Activated naive CD8-positive, alpha-beta T cell (primary cell): ENCODE data around the gene METTL6.

Experiments used
- H3K27ac Mint-ChIP-seq: one replicate; pipeline ENCODE4 v1.8.0; 2021; ENCODE audit warnings: mixed read lengths
- H3K27me3 Mint-ChIP-seq: one replicate; pipeline ENCODE4 v1.8.0; 2021; ENCODE audit warnings: mixed read lengths
- H3K36me3 Mint-ChIP-seq: one replicate; pipeline ENCODE4 v1.8.0; 2021; ENCODE audit warnings: mixed read lengths
- H3K4me1 Mint-ChIP-seq: one replicate; pipeline ENCODE4 v1.8.0; 2021; ENCODE audit warnings: low read depth, mixed read lengths
- H3K4me3 Mint-ChIP-seq: one replicate; pipeline ENCODE4 v1.8.0; 2021; ENCODE audit warnings: mild to moderate bottlenecking, mixed read lengths
- H3K9me3 Mint-ChIP-seq: one replicate; pipeline ENCODE4 v1.8.0; 2021; ENCODE audit warnings: low read depth, mixed read lengths

Gene METTL6

GRCh38 chr3:15454965-15455364, 27.6 kb upstream of the METTL6 start:
- peaks cover 4% of the 10 kb centered on the region for H3K9me3 Mint-ChIP-seq
- no peaks in the 10 kb centered on the region for H3K4me1 Mint-ChIP-seq
- H3K27me3 Mint-ChIP-seq, result no peaks in the 10 kb centered on the region
- peaks cover 9% of the 10 kb centered on the region for H3K36me3 Mint-ChIP-seq
- no peak overlapping the region for H3K4me3 Mint-ChIP-seq
- H3K27ac Mint-ChIP-seq, result no peak overlapping the region

GRCh38 chr3:15453991-15454625, 26.8 kb upstream of the METTL6 start:
- H3K4me1 Mint-ChIP-seq, result no peaks in the 10 kb centered on the region
- H3K36me3 Mint-ChIP-seq, result peaks cover 9% of the 10 kb centered on the region
- no peaks in the 10 kb centered on the region for H3K27me3 Mint-ChIP-seq
- H3K9me3 Mint-ChIP-seq, result peaks cover 4% of the 10 kb centered on the region
- H3K4me3 Mint-ChIP-seq, result no peak overlapping the region
- H3K27ac Mint-ChIP-seq, result no peak overlapping the region

GRCh38 chr3:15453501-15453900, 26.2 kb upstream of the METTL6 start:
- no peak overlapping the region for H3K27ac Mint-ChIP-seq
- H3K9me3 Mint-ChIP-seq, result peaks cover 4% of the 10 kb centered on the region
- no peaks in the 10 kb centered on the region for H3K4me1 Mint-ChIP-seq
- H3K4me3 Mint-ChIP-seq, result no peak overlapping the region
- peaks cover 9% of the 10 kb centered on the region for H3K36me3 Mint-ChIP-seq
- H3K27me3 Mint-ChIP-seq, result no peaks in the 10 kb centered on the region

GRCh38 chr3:15452961-15453360, 25.6 kb upstream of the METTL6 start:
- H3K36me3 Mint-ChIP-seq, result peaks cover 5% of the 10 kb centered on the region
- no peak overlapping the region for H3K27ac Mint-ChIP-seq
- H3K9me3 Mint-ChIP-seq, result no peaks in the 10 kb centered on the region
- H3K4me1 Mint-ChIP-seq, result no peaks in the 10 kb centered on the region
- H3K27me3 Mint-ChIP-seq, result no peaks in the 10 kb centered on the region
- H3K4me3 Mint-ChIP-seq, result no peak overlapping the region

- no peaks in the 10 kb centered on the region for H3K27me3 Mint-ChIP-seq
- H3K27ac Mint-ChIP-seq, result no peak overlapping the region
- no peaks in the 10 kb centered on the region for H3K4me1 Mint-ChIP-seq
- peaks cover 5% of the 10 kb centered on the region for H3K36me3 Mint-ChIP-seq
- no peaks in the 10 kb centered on the region for H3K9me3 Mint-ChIP-seq
- no peak overlapping the region for H3K4me3 Mint-ChIP-seq
These were observed 24.8 kb upstream of the METTL6 start for GRCh38 chr3:15452156-15452555.

GRCh38 chr3:15451216-15452113, 24.1 kb upstream of the METTL6 start:
- H3K4me3 Mint-ChIP-seq, result no peak overlapping the region
- H3K9me3 Mint-ChIP-seq, result no peaks in the 10 kb centered on the region
- H3K27ac Mint-ChIP-seq, result no peak overlapping the region
- H3K36me3 Mint-ChIP-seq, result peaks cover 5% of the 10 kb centered on the region
- H3K4me1 Mint-ChIP-seq, result no peaks in the 10 kb centered on the region
- H3K27me3 Mint-ChIP-seq, result no peaks in the 10 kb centered on the region

- no peak overlapping the region for H3K27ac Mint-ChIP-seq
- H3K4me3 Mint-ChIP-seq, result no peak overlapping the region
- H3K27me3 Mint-ChIP-seq, result no peaks in the 10 kb centered on the region
- H3K9me3 Mint-ChIP-seq, result no peaks in the 10 kb centered on the region
- no peaks in the 10 kb centered on the region for H3K4me1 Mint-ChIP-seq
- H3K36me3 Mint-ChIP-seq, result peaks cover 5% of the 10 kb centered on the region
These were observed 23.3 kb upstream of the METTL6 start for GRCh38 chr3:15450438-15451215.

- Mint-ChIP-seq H3K4me3 (no peak overlapping the region), H3K4me1 (no peaks in the 10 kb centered on the region), H3K9me3 (no peaks in the 10 kb centered on the region), H3K27me3 (no peaks in the 10 kb centered on the region), H3K36me3 (peaks cover 5% of the 10 kb centered on the region), H3K27ac (no peak overlapping the region)
These were observed 22.3 kb upstream of the METTL6 start for GRCh38 chr3:15449489-15450224.

- Mint-ChIP-seq H3K27ac (no peak overlapping the region), H3K36me3 (peaks cover 6% of the 10 kb centered on the region), H3K9me3 (no peaks in the 10 kb centered on the region), H3K4me3 (no peak overlapping the region), H3K4me1 (peaks cover 3% of the 10 kb centered on the region), H3K27me3 (no peaks in the 10 kb centered on the region)
These were observed 16.6 kb upstream of the METTL6 start for GRCh38 chr3:15443826-15444524.

GRCh38 chr3:15440891-15441290, 13.5 kb upstream of the METTL6 start:
- H3K4me1 Mint-ChIP-seq, result peaks cover 3% of the 10 kb centered on the region
- H3K4me3 Mint-ChIP-seq, result no peak overlapping the region
- no peaks in the 10 kb centered on the region for H3K9me3 Mint-ChIP-seq
- no peak overlapping the region for H3K27ac Mint-ChIP-seq
- peaks cover 8% of the 10 kb centered on the region for H3K36me3 Mint-ChIP-seq
- H3K27me3 Mint-ChIP-seq, result no peaks in the 10 kb centered on the region

- no peaks in the 10 kb centered on the region for H3K27me3 Mint-ChIP-seq
- H3K4me1 Mint-ChIP-seq, result peaks cover 7% of the 10 kb centered on the region
- no peak overlapping the region for H3K4me3 Mint-ChIP-seq
- no peaks in the 10 kb centered on the region for H3K9me3 Mint-ChIP-seq
- H3K27ac Mint-ChIP-seq, result no peak overlapping the region
- H3K36me3 Mint-ChIP-seq, result peaks cover 8% of the 10 kb centered on the region
These were observed 12.1 kb upstream of the METTL6 start for GRCh38 chr3:15439476-15439875.

- Mint-ChIP-seq H3K36me3 (peaks cover 8% of the 10 kb centered on the region), H3K4me3 (no peak overlapping the region), H3K4me1 (peaks cover 7% of the 10 kb centered on the region), H3K9me3 (no peaks in the 10 kb centered on the region), H3K27me3 (no peaks in the 10 kb centered on the region), H3K27ac (no peak overlapping the region)
These were observed 11.6 kb upstream of the METTL6 start for GRCh38 chr3:15438983-15439382.

- Mint-ChIP-seq H3K4me3 (no peak overlapping the region), H3K27ac (no peak overlapping the region), H3K9me3 (no peaks in the 10 kb centered on the region), H3K27me3 (no peaks in the 10 kb centered on the region), H3K36me3 (peaks cover 9% of the 10 kb centered on the region), H3K4me1 (peaks cover 16% of the 10 kb centered on the region)
These were observed 8.9 kb upstream of the METTL6 start for GRCh38 chr3:15436246-15436645.

- H3K4me1 Mint-ChIP-seq, result peaks cover 23% of the 10 kb centered on the region
- no peaks in the 10 kb centered on the region for H3K9me3 Mint-ChIP-seq
- no peak overlapping the region for H3K27ac Mint-ChIP-seq
- no peaks in the 10 kb centered on the region for H3K27me3 Mint-ChIP-seq
- peaks cover 7% of the 10 kb centered on the region for H3K36me3 Mint-ChIP-seq
- H3K4me3 Mint-ChIP-seq, result no peak overlapping the region
These were observed 7.4 kb upstream of the METTL6 start for GRCh38 chr3:15434756-15435155.
